Astrocyte (in vitro differentiated cells and primary cell): ENCODE measurements around the gene RAB5B. TPM values are rescaled to one million over a fixed set of nuclear protein-coding genes. Genes with fewer than 3 reads are reported as not detected.

Experiments
- DNase-seq: peaks from one replicate; pipeline ENCODE4 v3.0.0-alpha.2; 2010; ENCODE audit warnings: low read depth
- FAIRE-seq: peaks from 2 replicates; lab custom pipeline; 2011; peaks lifted over from hg19 to GRCh38; lab: Jason Lieb, UNC
- H2AFZ ChIP-seq: 2 replicates; pipeline ENCODE4 v1.6.0; 2012; ENCODE audit warnings: low read depth, low read length, inconsistent platforms
- H3K27ac ChIP-seq: 2 replicates; pipeline ENCODE4 v1.5.1; 2011; ENCODE audit warnings: low read depth, low read length, inconsistent platforms
- H3K27me3 ChIP-seq: 2 replicates; pipeline ENCODE4 v1.6.0; 2011; ENCODE audit warnings: low read length, inconsistent platforms; ENCODE audit not compliant: insufficient read depth
- H3K36me3 ChIP-seq: 2 replicates; pipeline ENCODE4 v1.5.1; 2011; ENCODE audit warnings: low read length, inconsistent platforms; ENCODE audit not compliant: insufficient read depth
- H3K4me1 ChIP-seq: 2 replicates; pipeline ENCODE4 v1.5.1; 2011; ENCODE audit warnings: low read length, inconsistent platforms; ENCODE audit not compliant: insufficient read depth
- H3K4me2 ChIP-seq: 2 replicates; pipeline ENCODE4 v1.6.0; 2012; ENCODE audit warnings: low read length, inconsistent platforms
- H3K4me3 ChIP-seq: 2 replicates; pipeline ENCODE4 v1.5.1; 2011; ENCODE audit warnings: low read depth, mild to moderate bottlenecking, low read length, inconsistent platforms; ENCODE audit not compliant: insufficient read depth
- H3K79me2 ChIP-seq: 2 replicates; pipeline ENCODE4 v1.6.0; 2012; ENCODE audit warnings: mild to moderate bottlenecking, low read length, inconsistent platforms; ENCODE audit not compliant: insufficient read depth
- H3K9ac ChIP-seq: 2 replicates; pipeline ENCODE4 v1.6.0; 2012; ENCODE audit warnings: mild to moderate bottlenecking, low read length, inconsistent platforms
- H3K9me3 ChIP-seq: 2 replicates; pipeline ENCODE4 v1.5.1; 2012; ENCODE audit warnings: low read depth, mild to moderate bottlenecking, low read length, inconsistent platforms; ENCODE audit not compliant: insufficient read depth
- H4K20me1 ChIP-seq: 2 replicates; pipeline ENCODE4 v1.6.0; 2012; ENCODE audit warnings: low read length, inconsistent platforms; ENCODE audit not compliant: insufficient read depth
- H3K27ac Mint-ChIP-seq: one replicate; pipeline ENCODE4 v1.8.0; 2021; ENCODE audit warnings: mild to moderate bottlenecking, mixed read lengths; ENCODE audit not compliant: unreplicated experiment
- H3K27me3 Mint-ChIP-seq: one replicate; pipeline ENCODE4 v1.8.0; 2021; ENCODE audit warnings: low read depth, mixed read lengths; ENCODE audit not compliant: unreplicated experiment
- H3K36me3 Mint-ChIP-seq: one replicate; pipeline ENCODE4 v1.8.0; 2021; ENCODE audit warnings: low read depth, mixed read lengths; ENCODE audit not compliant: unreplicated experiment
- H3K4me1 Mint-ChIP-seq: one replicate; pipeline ENCODE4 v1.8.0; 2021; ENCODE audit warnings: low read depth, mixed read lengths; ENCODE audit not compliant: unreplicated experiment
- H3K4me3 Mint-ChIP-seq: one replicate; pipeline ENCODE4 v1.8.0; 2021; ENCODE audit warnings: mild to moderate bottlenecking, moderate library complexity, mixed read lengths; ENCODE audit not compliant: unreplicated experiment
- H3K9me3 Mint-ChIP-seq: one replicate; pipeline ENCODE4 v1.8.0; 2021; ENCODE audit warnings: mild to moderate bottlenecking, mixed read lengths; ENCODE audit not compliant: unreplicated experiment
- EZH2 ChIP-seq: IDR thresholded peaks from 2 replicates; pipeline ENCODE4 v1.6.1; 2012; ENCODE audit warnings: mild to moderate bottlenecking, low read length, inconsistent platforms; ENCODE audit not compliant: insufficient read depth
- total RNA-seq: library from RNA; stranded (reverse); gene quantifications from 2 replicates; pipeline ENCODE4 v1.2.1, GENCODE V29; 2021
- TF ChIP-seq, protein P1 (sequence below): IDR thresholded peaks from 2 replicates; pipeline ENCODE4 v1.5.1; 2011; ENCODE audit warnings: low read depth, mild to moderate bottlenecking, inconsistent platforms, low read length, moderate library complexity; ENCODE audit not compliant: insufficient read depth

The RAB5B gene
- total RNA-seq, 1 donor from 2014 or later, result 127 TPM

DNA sequence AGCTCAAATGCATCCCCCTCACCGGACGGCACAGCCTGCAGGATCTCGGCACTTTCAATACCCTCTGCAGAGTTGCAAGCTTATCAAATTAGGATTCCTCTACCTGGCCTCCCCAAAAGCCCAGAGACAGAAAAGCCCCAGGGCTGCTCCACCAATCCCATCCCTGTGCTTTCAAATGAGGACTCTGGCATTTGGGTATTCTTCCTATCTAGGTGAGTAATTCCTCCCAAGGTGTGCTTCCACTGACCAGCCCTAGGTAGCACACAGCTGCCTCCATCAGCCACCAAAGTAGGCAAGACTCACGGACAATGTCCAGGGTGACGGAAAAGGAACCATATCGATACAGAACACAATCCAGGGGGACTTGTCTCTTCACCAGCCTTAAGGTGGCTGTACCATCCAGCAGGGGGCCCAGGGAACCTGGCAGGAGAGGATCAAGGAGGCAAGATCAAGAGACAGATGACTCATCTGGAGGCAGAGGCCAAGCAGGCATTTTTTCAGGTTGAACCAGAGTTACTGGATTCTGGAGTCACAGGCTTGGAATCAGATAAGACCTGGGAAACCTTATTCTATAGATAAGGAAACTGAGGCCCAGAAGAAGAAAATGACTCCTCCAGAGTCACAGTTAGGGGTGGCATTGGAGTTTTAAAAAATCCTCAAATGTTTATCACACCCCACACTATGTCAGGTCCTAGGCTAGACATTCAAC, 17.9 kb upstream of the RAB5B start:
- Histone ChIP-seq H3K27me3 (no peaks in the 10 kb centered on the region), H3K27ac (no peak overlapping the region), H4K20me1 (no peaks in the 10 kb centered on the region), H3K36me3 (peaks cover 10% of the 10 kb centered on the region), H3K4me1 (peaks cover 9% of the 10 kb centered on the region), H3K9me3 (no peaks in the 10 kb centered on the region), H3K4me2 (peak overlapping the region; percentile 6), H2AFZ (no peak overlapping the region), H3K9ac (no peak overlapping the region), H3K79me2 (no peaks in the 10 kb centered on the region), H3K4me3 (no peak overlapping the region)
- peak overlapping the region; percentile 8 for H3K27ac Mint-ChIP-seq
- FAIRE-seq (no peak), DNase-seq (peak; percentile 62)
- peaks cover 8% of the 10 kb centered on the region for H3K4me1 Mint-ChIP-seq
- H3K4me3 Mint-ChIP-seq, result peak overlapping the region; percentile 52
- H3K36me3 Mint-ChIP-seq, result peaks cover 22% of the 10 kb centered on the region
- peaks cover 3% of the 10 kb centered on the region for H3K27me3 Mint-ChIP-seq
- TF ChIP-seq, protein P1, sequence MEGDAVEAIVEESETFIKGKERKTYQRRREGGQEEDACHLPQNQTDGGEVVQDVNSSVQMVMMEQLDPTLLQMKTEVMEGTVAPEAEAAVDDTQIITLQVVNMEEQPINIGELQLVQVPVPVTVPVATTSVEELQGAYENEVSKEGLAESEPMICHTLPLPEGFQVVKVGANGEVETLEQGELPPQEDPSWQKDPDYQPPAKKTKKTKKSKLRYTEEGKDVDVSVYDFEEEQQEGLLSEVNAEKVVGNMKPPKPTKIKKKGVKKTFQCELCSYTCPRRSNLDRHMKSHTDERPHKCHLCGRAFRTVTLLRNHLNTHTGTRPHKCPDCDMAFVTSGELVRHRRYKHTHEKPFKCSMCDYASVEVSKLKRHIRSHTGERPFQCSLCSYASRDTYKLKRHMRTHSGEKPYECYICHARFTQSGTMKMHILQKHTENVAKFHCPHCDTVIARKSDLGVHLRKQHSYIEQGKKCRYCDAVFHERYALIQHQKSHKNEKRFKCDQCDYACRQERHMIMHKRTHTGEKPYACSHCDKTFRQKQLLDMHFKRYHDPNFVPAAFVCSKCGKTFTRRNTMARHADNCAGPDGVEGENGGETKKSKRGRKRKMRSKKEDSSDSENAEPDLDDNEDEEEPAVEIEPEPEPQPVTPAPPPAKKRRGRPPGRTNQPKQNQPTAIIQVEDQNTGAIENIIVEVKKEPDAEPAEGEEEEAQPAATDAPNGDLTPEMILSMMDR, result peak; percentile 41
- TF ChIP-seq EZH2, result no peak
- peaks cover 2% of the 10 kb centered on the region for H3K9me3 Mint-ChIP-seq

GRCh38 chr12:55957106-55957859, 16.6 kb upstream of the RAB5B start:
- H3K9me3 Mint-ChIP-seq, result peaks cover 2% of the 10 kb centered on the region
- H3K9ac ChIP-seq, result no peak overlapping the region
- no peaks in the 10 kb centered on the region for H4K20me1 ChIP-seq
- H3K4me1 Mint-ChIP-seq, result peaks cover 8% of the 10 kb centered on the region
- FAIRE-seq (no peak), DNase-seq (no peak)
- no peaks in the 10 kb centered on the region for H3K27me3 ChIP-seq
- peaks cover 12% of the 10 kb centered on the region for H3K36me3 Mint-ChIP-seq
- no peak overlapping the region for H3K27ac ChIP-seq
- TF ChIP-seq EZH2, result no peak
- TF ChIP-seq, protein P1, result no peak
- H3K36me3 ChIP-seq, result peaks cover 3% of the 10 kb centered on the region
- H3K9me3 ChIP-seq, result no peaks in the 10 kb centered on the region
- H3K4me3 Mint-ChIP-seq, result peak overlapping the region; percentile 60
- no peak overlapping the region for H3K4me3 ChIP-seq
- no peak overlapping the region for H3K4me2 ChIP-seq
- peaks cover 3% of the 10 kb centered on the region for H3K27me3 Mint-ChIP-seq
- no peak overlapping the region for H2AFZ ChIP-seq
- no peak overlapping the region for H3K27ac Mint-ChIP-seq
- no peaks in the 10 kb centered on the region for H3K79me2 ChIP-seq
- H3K4me1 ChIP-seq, result peaks cover 9% of the 10 kb centered on the region

DNA sequence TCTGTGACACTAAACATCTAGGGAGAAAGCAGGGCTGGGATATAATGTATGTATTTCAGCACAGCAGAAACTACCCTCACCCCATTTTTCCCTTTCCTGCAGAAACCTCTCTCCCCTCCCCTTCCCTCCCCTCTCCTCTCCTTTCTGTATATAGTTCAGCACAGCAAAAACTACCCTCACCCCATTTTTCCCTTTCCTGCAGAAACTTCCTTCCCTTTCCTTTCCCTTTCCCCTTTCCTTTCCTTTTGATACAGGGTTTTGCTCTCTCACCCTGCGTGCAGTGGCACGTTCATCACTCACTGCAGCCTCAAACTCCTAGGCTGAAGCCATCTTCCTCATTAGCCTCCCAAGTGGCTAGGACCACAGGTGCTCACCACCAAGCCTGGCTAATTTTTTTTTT, 10.1 kb upstream of the RAB5B start:
- no peak for FAIRE-seq
- H3K27ac ChIP-seq, result no peak overlapping the region
- peaks cover 21% of the 10 kb centered on the region for H3K79me2 ChIP-seq
- H3K36me3 ChIP-seq, result no peaks in the 10 kb centered on the region
- no peaks in the 10 kb centered on the region for H3K27me3 ChIP-seq
- DNase-seq, result no peak
- H3K9me3 Mint-ChIP-seq, result no peaks in the 10 kb centered on the region
- TF ChIP-seq EZH2, result no peak
- TF ChIP-seq, protein P1, result no peak
- H2AFZ ChIP-seq, result no peak overlapping the region
- no peak overlapping the region for H3K27ac Mint-ChIP-seq
- H3K4me1 ChIP-seq, result peaks cover 15% of the 10 kb centered on the region
- no peaks in the 10 kb centered on the region for H3K9me3 ChIP-seq
- H3K4me1 Mint-ChIP-seq, result peaks cover 6% of the 10 kb centered on the region
- H3K4me3 ChIP-seq, result no peak overlapping the region
- no peak overlapping the region for H3K4me2 ChIP-seq
- H3K4me3 Mint-ChIP-seq, result no peak overlapping the region
- H3K36me3 Mint-ChIP-seq, result no peaks in the 10 kb centered on the region
- no peaks in the 10 kb centered on the region for H3K27me3 Mint-ChIP-seq
- no peaks in the 10 kb centered on the region for H4K20me1 ChIP-seq
- no peak overlapping the region for H3K9ac ChIP-seq
